T-cell (primary cell): Measurements from ENCODE around the gene COL8A2. TPM values are rescaled to one million over a fixed set of nuclear protein-coding genes. Genes with fewer than 3 reads are reported as not detected.
A peak's percentile ranks its signal among the peaks of the same experiment; 100 is the strongest.

Source experiments
- ATAC-seq, 4 experiments: fragments of 200-7000 bp in 3 of 4; fragments of 150-1000 bp in 1 of 4; cut with Tn5 transposase; replicated peaks in 1 of 4; 1 replicate in 3 of 4; 2 replicates in 1 of 4; pipeline ENCODE4 v1.10.0; 2021; ENCODE audit warnings: moderate library complexity in 3 of 4, mild to moderate bottlenecking in 2 of 4, moderate number of reproducible peaks in 1 of 4
- CTCF ChIA-PET, 2 donors: fragments of 300-600 bp; sonication (Branson Sonifier 250); formaldehyde crosslinking; loops; one replicate each; lab custom pipeline; 2022; ENCODE audit warnings: antibody characterized with exemption in 2 of 2; lab: Charles Lee
- POLR2A ChIA-PET, 2 donors: fragments of 300-600 bp; sonication (Branson Sonifier 250); formaldehyde crosslinking; loops; one replicate each; lab custom pipeline; 2022; ENCODE audit warnings: antibody characterized with exemption in 2 of 2; lab: Charles Lee
- DNase-seq, 35 experiments: peaks; one replicate each; pipeline versions ENCODE4 v3.0.0 to v3.0.0-alpha.2; 2013 to 2023
- H3K27ac ChIP-seq: one replicate; pipeline ENCODE4 v1.5.1; 2013; ENCODE audit warnings: low read length
- H3K27me3 ChIP-seq, 2 experiments: replicated peaks in 1 of 2; 1 replicate in 1 of 2; 2 replicates in 1 of 2; pipeline versions ENCODE4 v1.6.1 to v1.7.0; 2013; ENCODE audit warnings: low read length in 1 of 2, mixed read lengths in 1 of 2; ENCODE audit not compliant: control insufficient read depth in 2 of 2, insufficient read depth in 2 of 2; ENCODE audit errors: extremely low read depth in 1 of 2
- H3K36me3 ChIP-seq, 2 donors: 1 replicate in 1 of 2; 2 replicates in 1 of 2; pipeline versions ENCODE4 v1.6.1 to v1.7.0; 2013; ENCODE audit warnings: low read length in 1 of 2; ENCODE audit not compliant: control insufficient read depth in 2 of 2, insufficient read depth in 1 of 2; ENCODE audit errors: extremely low read depth in 1 of 2
- H3K4me1 ChIP-seq, 2 experiments: 1 replicate in 1 of 2; 2 replicates in 1 of 2; pipeline versions ENCODE4 v1.6.1 to v1.7.0; 2013; ENCODE audit warnings: low read length in 2 of 2, mixed read lengths in 1 of 2; ENCODE audit not compliant: insufficient read depth in 2 of 2, control insufficient read depth in 1 of 2; ENCODE audit errors: extremely low read depth in 1 of 2
- H3K4me3 ChIP-seq, 2 donors: 1 replicate in 1 of 2; 2 replicates in 1 of 2; pipeline versions ENCODE4 v1.5.1 to v1.7.0; 2013; ENCODE audit warnings: mild to moderate bottlenecking in 2 of 2, low read length in 1 of 2, moderate library complexity in 1 of 2; ENCODE audit not compliant: control insufficient read depth in 1 of 2; ENCODE audit errors: extremely low read depth in 1 of 2
- H3K9me3 ChIP-seq: 2 replicates; pipeline ENCODE4 v1.7.0; 2013
- H3K27ac Mint-ChIP-seq, 2 donors: one replicate each; pipeline ENCODE4 v1.8.0; 2020 to 2021; ENCODE audit warnings: mild to moderate bottlenecking in 2 of 2, mixed read lengths in 2 of 2
- H3K27me3 Mint-ChIP-seq, 2 donors: one replicate each; pipeline ENCODE4 v1.8.0; 2021 to 2022; ENCODE audit warnings: mixed read lengths in 2 of 2
- H3K36me3 Mint-ChIP-seq: one replicate; pipeline ENCODE4 v1.8.0; 2021; ENCODE audit warnings: mixed read lengths
- H3K4me1 Mint-ChIP-seq, 3 donors: one replicate each; pipeline ENCODE4 v1.8.0; 2020 to 2022; ENCODE audit warnings: mixed read lengths in 3 of 3, mild to moderate bottlenecking in 1 of 3
- H3K4me3 Mint-ChIP-seq, 3 donors: one replicate each; pipeline ENCODE4 v1.8.0; 2020 to 2022; ENCODE audit warnings: mild to moderate bottlenecking in 3 of 3, mixed read lengths in 3 of 3, moderate library complexity in 3 of 3
- H3K9me3 Mint-ChIP-seq, 3 donors: one replicate each; pipeline ENCODE4 v1.8.0; 2020 to 2022; ENCODE audit warnings: mixed read lengths in 3 of 3
- WGBS: methylation state at CpG from one replicate; pipeline ENCODE4 v1.1.5; 2013; ENCODE audit warnings: missing lambda C conversion rate; ENCODE audit not compliant: insufficient coverage; 5-methylcytosine and 5-hydroxymethylcytosine counted together
- total RNA-seq, 35 experiments: library from RNA in 6 of 35; stranded (reverse) in 6 of 35; fragments of 120-200 nt in 1 of 35; gene quantifications; one replicate each; pipeline versions ENCODE4 v1.2.1 to v1.2.4 and lab custom pipeline; 2013 to 2026

COL8A2 gene
- total RNA-seq, 5 donors from 2014 or later (not counting 1 experiment from before 2014, with no cell fraction given), result 0.08 to 0.15 (median 0.09) TPM; not detected in 1

GRCh38 chr1:36107394-36107793, 17.6 kb downstream of the COL8A2 start:
- Histone ChIP-seq H3K4me1 (peaks cover 8 to 28% of the 10 kb centered on the region in 2 experiments), H3K27ac (no peak overlapping the region), H3K36me3 (no peaks in the 10 kb centered on the region), H3K4me3 (no peak overlapping the region), H3K27me3 (no peaks in the 10 kb centered on the region), H3K9me3 (no peaks in the 10 kb centered on the region)
- Mint-ChIP-seq H3K27ac (peak overlapping the region in 1 of 2 donors; percentile 28), H3K36me3 (no peaks in the 10 kb centered on the region), H3K4me3 (no peak overlapping the region), H3K9me3 (no peaks in the 10 kb centered on the region), H3K27me3 (no peaks in the 10 kb centered on the region), H3K4me1 (peaks cover 26 to 34% (median 27%) of the 10 kb centered on the region in 3 donors)
- ChIA-PET POLR2A (interaction anchor here in 1 of 2 donors (0.6 kb wide), 1 partner anchor 30 kb away, joined by 4 read pairs; no protein-coding TSS in a partner anchor), CTCF (no interaction called here)
- DNase-seq (no peak), ATAC-seq (no peak)
- 100% methylated on average over 1 of the region's 9 CpGs for WGBS

GRCh38 chr1:36106269-36106668, 18.8 kb downstream of the COL8A2 start:
- 75% methylated on average over 2 of the region's 5 CpGs for WGBS
- no peak for ATAC-seq

GRCh38 chr1:36101546-36101945, 23.5 kb downstream of the COL8A2 start:
- Mint-ChIP-seq H3K36me3 (no peaks in the 10 kb centered on the region), H3K27ac (no peak overlapping the region), H3K4me3 (no peak overlapping the region), H3K27me3 (no peaks in the 10 kb centered on the region), H3K9me3 (no peaks in the 10 kb centered on the region), H3K4me1 (peaks cover 0 to 9% (median 2%) of the 10 kb centered on the region in 3 donors)
- ChIA-PET CTCF (interaction anchor here (0.9 to 1.7 kb wide), 3 partner anchors 86 to 184 kb away, joined by 3 to 5 read pairs (median 3); no protein-coding TSS in a partner anchor), POLR2A (no interaction called here)
- WGBS, result 100% methylated on average over 1 of the region's 5 CpGs
- ATAC-seq, result no peak
- Histone ChIP-seq H3K9me3 (no peaks in the 10 kb centered on the region), H3K36me3 (peaks cover under 1 to 1% of the 10 kb centered on the region in 2 donors), H3K27me3 (no peaks in the 10 kb centered on the region), H3K4me1 (peaks cover 0 to 8% of the 10 kb centered on the region in 2 experiments), H3K4me3 (no peak overlapping the region), H3K27ac (no peak overlapping the region)
- no peak for DNase-seq

More at GRCh38 chr1:36106269-36106668, 18.8 kb downstream of the COL8A2 start:
- Mint-ChIP-seq H3K36me3 (no peaks in the 10 kb centered on the region), H3K9me3 (no peaks in the 10 kb centered on the region), H3K4me3 (no peak overlapping the region), H3K27me3 (no peaks in the 10 kb centered on the region), H3K4me1 (peaks cover 24 to 30% (median 24%) of the 10 kb centered on the region in 3 donors), H3K27ac (no peak overlapping the region)
- Histone ChIP-seq H3K27ac (no peak overlapping the region), H3K4me3 (no peak overlapping the region), H3K36me3 (no peaks in the 10 kb centered on the region), H3K9me3 (no peaks in the 10 kb centered on the region), H3K27me3 (no peaks in the 10 kb centered on the region), H3K4me1 (peaks cover 8 to 28% of the 10 kb centered on the region in 2 experiments)
- no peak for DNase-seq
- CTCF ChIA-PET, result no interaction called here
- POLR2A ChIA-PET, result no interaction called here

GRCh38 chr1:36100376-36100775, 24.6 kb downstream of the COL8A2 start:
- DNase-seq (no peak), ATAC-seq (no peak)
- Histone ChIP-seq H3K36me3 (peaks cover 2 to 12% of the 10 kb centered on the region in 2 donors), H3K9me3 (no peaks in the 10 kb centered on the region), H3K4me3 (no peak overlapping the region), H3K27me3 (no peaks in the 10 kb centered on the region), H3K4me1 (peaks cover 0 to 8% of the 10 kb centered on the region in 2 experiments), H3K27ac (no peak overlapping the region)
- POLR2A ChIA-PET, result interaction anchor here in 1 of 2 donors (0.7 kb wide), 1 partner anchor 49 kb away, joined by 9 read pairs; no protein-coding TSS in a partner anchor
- Mint-ChIP-seq H3K27ac (no peak overlapping the region), H3K4me1 (peaks cover 0 to 9% (median 2%) of the 10 kb centered on the region in 3 donors), H3K36me3 (no peaks in the 10 kb centered on the region), H3K27me3 (no peaks in the 10 kb centered on the region), H3K4me3 (no peak overlapping the region), H3K9me3 (no peaks in the 10 kb centered on the region)
- CTCF ChIA-PET, result interaction anchor here in 1 of 2 donors (0.6 to 1.8 kb wide), 5 partner anchors 9 to 185 kb away, joined by 3 to 8 read pairs (median 5); no protein-coding TSS in a partner anchor
- 94% methylated on average over 6 of the region's 6 CpGs for WGBS

GRCh38 chr1:36099681-36100341, 25.2 kb downstream of the COL8A2 start:
- no peak overlapping the region for H3K27ac ChIP-seq
- 38% methylated on average over 17 of the region's 18 CpGs for WGBS
- no peaks in the 10 kb centered on the region for H3K27me3 ChIP-seq
- ATAC-seq, result peak; percentile 81 to 90 (median 89)
- Mint-ChIP-seq H3K27me3 (no peaks in the 10 kb centered on the region), H3K36me3 (no peaks in the 10 kb centered on the region), H3K4me1 (peaks cover 0 to 9% (median 2%) of the 10 kb centered on the region in 3 donors), H3K4me3 (peak overlapping the region in 2 of 3 donors; percentile 6 to 25), H3K9me3 (no peaks in the 10 kb centered on the region), H3K27ac (no peak overlapping the region)
- H3K9me3 ChIP-seq, result no peaks in the 10 kb centered on the region
- ChIA-PET CTCF (interaction anchor here in 1 of 2 donors (0.6 to 1.8 kb wide), 6 partner anchors 10 to 186 kb away, joined by 3 to 8 read pairs (median 4); no protein-coding TSS in a partner anchor), POLR2A (no interaction called here)
- peaks cover 0 to 8% of the 10 kb centered on the region in 2 experiments for H3K4me1 ChIP-seq
- peaks cover 2 to 14% of the 10 kb centered on the region in 2 donors for H3K36me3 ChIP-seq
- H3K4me3 ChIP-seq, result no peak overlapping the region
- DNase-seq, result peak; percentile 30 to 84 (median 67)

- H3K27ac ChIP-seq, result no peak overlapping the region
- H3K4me3 ChIP-seq, result no peak overlapping the region
- Mint-ChIP-seq H3K4me1 (peaks cover 0 to 9% (median 2%) of the 10 kb centered on the region in 3 donors), H3K36me3 (no peaks in the 10 kb centered on the region), H3K27me3 (no peaks in the 10 kb centered on the region), H3K27ac (no peak overlapping the region), H3K4me3 (no peak overlapping the region), H3K9me3 (no peaks in the 10 kb centered on the region)
- ATAC-seq (no peak), DNase-seq (no peak)
- ChIA-PET CTCF (interaction anchor here in 1 of 2 donors (0.6 kb wide), 1 partner anchor 12 kb away, joined by 3 read pairs; no protein-coding TSS in a partner anchor), POLR2A (no interaction called here)
- H3K27me3 ChIP-seq, result no peaks in the 10 kb centered on the region
- WGBS, result 82% methylated on average over 13 of the region's 13 CpGs
- peaks cover 2 to 24% of the 10 kb centered on the region in 2 donors for H3K36me3 ChIP-seq
- peaks cover 0 to 8% of the 10 kb centered on the region in 2 experiments for H3K4me1 ChIP-seq
- H3K9me3 ChIP-seq, result no peaks in the 10 kb centered on the region
These were observed 26.2 kb downstream of the COL8A2 start for GRCh38 chr1:36098650-36099365.
